ENCODE data around the gene MAP4.
"Not testable (repeated sequence)": the region's sequence is repeated elsewhere in the genome, so short reads cannot be mapped to it uniquely, and the experiment has no call there.

MAP4 gene

DNA sequence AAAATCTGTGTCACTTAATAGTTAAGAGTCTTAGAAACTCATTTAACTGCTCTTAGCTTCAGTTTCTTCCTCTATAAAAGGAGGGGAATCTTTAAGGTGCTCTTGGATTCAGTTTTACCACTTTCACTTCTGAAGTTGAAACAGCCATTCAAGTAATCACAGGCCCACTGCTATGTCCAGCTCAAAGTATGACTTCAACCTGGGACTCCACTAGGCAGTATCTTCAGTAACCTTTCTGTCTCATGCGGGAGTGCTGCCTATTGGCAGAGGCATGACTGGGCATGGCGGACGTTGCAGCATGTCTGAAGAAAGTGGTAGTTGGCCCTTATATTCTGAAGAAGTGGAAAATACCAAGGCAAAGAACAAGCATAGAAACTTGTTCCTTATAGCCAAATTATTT lies 121.0 kb downstream of the MAP4 start:
- no peak for DNase-seq (ENCODE audit: low read depth, low spot score)

DNA sequence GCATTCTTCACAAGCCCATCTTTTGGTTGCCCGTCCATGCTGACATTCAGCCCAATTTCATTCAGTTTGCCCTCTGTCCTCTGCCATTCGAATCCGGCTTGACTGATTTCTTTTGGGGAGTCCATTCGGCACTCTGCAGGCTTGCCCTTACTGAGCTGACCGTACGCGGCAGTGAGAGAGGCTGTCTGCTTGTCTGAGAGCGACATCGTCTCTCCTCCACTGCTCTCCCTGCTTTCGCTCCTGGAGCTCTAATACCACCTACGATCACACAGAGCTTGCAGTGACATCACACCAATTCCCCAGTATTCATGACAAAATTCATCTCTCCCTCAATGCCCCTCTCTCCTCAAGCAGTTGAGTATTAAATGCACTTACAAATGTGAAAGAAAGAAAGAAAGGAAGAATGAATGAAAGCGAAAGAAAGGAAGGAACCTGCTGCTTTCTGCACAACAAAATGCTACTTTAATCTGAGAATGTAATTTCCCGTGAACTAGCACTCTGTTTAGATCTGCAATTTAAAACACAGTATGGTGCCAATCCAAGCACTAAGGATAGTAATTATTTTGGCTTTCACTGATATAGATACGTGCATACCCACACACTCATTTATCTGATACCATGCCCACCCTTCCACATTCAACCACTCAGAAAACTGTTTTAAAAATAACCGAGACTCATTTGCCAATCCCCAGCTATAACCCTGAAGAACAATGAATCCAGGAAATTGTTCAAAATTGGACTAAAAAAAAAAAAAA lies 123.8 kb downstream of the MAP4 start:
- DNase-seq (ENCODE audit: low read depth, low spot score) = no peak

DNA sequence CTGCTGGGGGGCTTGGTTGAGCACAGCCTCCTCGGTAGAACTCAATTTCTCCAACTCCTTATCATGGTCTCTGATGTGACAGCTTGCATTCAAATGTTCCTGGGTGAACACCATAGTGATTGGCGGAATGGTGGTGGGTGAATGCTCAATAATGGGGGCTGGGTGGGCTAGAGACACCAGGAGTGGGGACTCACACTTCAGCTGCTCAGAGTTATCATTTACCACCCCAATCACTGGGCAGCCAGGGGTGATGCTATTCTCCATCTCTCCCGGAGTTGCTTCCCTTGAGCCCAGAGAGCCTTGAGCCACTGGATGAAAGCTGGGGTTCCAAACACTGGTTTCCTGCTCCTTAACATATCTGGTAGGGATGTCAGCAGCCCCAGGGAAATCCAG lies 124.6 kb downstream of the MAP4 start:
- no peak for DNase-seq (ENCODE audit: low read depth, low spot score)

DNA sequence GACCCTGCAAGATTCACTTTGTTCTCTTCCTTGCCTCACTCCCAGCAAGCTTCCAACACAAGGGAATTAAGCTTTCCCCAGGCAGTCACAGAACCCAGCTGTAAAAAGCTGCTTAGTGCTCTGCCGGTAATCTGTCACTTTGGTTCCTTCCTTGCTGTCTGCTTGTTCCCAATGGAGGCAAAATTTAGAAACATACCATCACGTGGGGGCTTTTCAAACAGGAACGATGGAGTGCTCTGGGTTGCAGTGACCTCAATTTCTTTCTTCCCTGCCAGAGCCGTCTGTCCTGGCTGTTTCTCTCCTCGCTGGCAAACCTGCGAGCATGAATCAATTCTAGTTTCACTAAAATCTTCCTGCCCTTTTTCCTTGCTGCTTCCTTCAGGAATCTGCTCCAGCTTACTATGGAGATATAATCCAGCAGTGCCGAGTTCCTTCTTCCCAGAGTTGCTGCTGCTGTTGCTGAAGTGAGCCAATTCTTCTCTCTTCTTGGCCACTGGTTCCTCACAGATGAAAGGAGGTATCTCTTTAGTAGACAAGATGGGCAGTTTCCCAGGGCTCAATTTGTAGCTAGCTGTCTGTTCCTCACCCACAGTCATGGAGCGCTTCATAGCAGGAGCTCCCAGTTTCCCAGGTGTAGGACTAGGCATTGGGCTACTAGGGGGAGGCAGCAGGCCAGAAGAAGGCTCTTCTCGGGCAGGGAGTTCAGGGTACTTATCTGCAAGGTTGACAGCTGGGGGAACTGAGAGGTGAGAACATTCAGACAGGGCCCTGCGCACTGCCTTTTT lies 125.2 kb downstream of the MAP4 start:
- DNase-seq (ENCODE audit: low read depth, low spot score) = no peak

DNA sequence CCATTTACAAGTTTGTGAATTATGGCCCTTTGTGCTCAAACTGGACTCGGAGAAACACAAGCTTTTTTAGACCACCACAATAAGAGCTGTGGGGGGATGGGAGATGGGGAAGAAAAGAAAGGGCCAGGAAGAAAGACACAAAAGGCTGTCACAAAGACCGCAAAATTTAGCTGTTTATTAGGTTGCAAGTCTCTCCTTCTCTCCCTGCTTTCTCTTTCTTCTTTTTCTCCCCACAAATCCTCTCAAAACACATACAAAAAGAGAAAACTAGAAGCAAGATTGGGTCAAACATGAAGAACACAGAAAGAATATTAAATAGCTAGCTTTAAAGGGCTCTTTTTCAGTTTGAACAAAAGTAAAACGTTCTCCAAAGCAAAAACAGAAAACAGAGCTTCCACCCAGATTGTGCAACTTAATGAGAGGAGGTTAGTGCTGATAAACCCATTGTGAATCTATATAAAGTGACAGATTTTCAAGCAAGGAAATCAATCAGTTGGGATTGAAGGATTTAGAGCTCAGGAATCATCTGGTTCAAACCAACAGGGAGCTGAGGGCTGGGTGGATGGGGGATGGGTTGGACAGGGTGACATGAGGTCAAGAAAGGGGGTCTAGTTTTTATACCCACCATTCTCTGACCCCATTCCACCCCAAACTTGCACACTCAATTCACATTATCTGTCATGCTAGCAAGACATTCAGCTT lies 125.9 kb downstream of the MAP4 start:
- DNase-seq (ENCODE audit: low read depth, low spot score) = no peak

DNA sequence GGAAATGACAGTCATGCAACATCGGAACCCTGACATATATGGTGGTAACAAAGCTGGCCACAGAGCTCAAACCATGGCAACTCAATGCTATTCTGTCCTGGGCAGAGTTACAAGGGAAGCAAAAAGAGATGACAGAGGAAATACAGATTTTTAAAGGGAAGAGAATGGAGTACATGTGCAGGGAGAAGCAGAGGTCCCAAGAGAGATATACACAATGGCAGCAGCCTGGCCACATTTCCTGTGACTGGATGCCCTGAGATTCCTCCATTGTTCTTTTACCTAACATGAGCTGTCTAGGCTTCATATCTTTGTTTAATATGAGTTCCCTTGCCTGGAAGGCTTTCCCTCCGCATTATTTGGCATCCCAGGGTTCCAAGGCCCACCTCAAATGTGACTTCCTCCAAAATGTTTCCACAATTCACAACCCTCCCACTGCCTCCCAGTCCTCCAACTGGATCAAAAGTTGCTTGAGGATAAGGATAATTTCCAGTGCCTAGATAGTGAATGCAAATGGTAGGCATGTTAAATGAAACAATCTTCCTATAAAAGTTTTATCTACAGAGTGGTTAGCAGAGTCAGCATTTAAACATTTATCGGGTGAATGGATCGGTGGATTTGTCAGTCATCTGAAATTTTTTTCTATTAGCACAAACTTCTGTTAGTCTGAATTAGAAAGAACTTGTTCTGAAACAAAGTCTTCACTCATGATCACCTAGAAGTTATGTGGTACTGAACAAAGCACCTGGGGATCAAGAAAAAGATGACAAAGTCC lies 127.0 kb downstream of the MAP4 start:
- DNase-seq (ENCODE audit: low read depth, low spot score) = no peak

DNA sequence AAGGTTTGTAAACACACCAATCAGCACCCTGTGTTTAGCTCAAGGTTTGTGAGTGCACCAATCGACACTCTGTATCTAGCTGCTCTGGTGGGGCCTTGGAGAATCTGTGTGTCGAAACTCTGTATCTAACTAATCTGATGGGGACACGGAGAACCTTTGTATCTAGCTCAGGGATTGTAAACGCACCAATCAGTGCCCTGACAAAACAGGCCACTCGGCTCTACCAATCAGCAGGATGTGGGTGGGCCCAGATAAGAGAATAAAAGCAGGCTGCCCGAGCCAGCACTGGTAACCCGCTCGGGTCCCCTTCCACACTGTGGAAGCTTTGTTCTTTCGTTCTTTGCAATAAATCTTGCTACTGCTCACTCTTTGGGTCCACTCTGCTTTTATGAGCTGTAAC lies 128.2 kb downstream of the MAP4 start:
- not testable (repeated sequence) for DNase-seq (ENCODE audit: low read depth, low spot score)

DNA sequence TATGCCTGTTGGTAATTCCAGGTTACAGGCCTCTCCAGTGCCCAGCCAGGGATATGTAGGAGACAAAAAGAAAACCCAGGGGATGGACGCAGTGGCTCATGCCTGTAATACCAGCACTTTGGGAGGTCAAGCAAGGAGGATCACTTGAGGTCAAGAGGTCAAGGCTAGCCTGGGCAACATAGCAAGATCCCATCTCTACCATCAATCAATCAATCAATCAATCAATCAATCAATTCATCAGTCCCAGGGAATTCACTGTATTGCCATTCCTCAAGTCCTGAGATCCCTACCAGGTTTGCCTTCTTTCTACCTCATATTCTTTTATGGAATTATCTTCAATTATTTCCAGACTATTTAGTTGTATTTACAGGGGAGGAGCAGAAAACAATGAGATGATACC lies 131.0 kb downstream of the MAP4 start:
- no peak for DNase-seq (ENCODE audit: low read depth, low spot score)

DNA sequence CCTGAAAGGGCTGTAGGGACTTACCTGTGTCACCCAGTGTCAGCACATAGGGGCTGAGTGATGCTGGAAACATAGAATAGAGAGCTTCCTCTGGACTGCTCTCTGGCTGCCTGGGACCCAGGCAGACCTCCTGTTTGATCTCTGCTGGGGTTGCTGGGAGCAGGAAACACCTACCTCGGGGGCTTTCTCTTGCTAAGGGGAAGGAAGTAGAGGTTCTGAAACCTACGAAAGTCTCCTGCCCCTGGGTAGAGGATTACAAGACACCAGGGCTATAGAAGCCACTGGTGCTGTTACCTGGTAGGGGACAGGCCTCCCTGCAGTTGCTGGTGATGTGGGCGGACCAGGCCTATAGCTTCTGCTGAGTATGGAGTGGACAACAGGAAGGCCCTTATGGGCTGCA lies 131.6 kb downstream of the MAP4 start:
- DNase-seq (ENCODE audit: low read depth, low spot score) = no peak

DNA sequence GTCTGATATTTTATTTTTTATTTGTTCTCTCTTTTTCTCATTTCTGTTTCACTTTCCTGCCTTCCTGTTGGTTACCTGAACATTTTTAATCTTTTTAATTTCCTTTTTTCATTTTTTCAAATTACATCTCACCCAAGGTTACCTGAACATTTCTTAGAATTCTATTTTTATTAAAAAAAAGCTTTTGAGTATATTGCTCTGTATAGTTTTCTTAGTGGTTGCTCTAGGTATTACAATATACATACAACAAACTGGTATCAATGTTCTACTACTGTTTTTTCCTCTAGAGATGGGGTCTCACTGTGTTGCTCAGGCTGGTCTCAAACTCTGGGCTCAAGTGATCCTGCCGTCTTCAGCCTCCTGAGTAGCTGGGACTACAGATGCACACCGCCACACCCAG lies 133.9 kb downstream of the MAP4 start:
- no peak for DNase-seq (ENCODE audit: low read depth, low spot score)

DNA sequence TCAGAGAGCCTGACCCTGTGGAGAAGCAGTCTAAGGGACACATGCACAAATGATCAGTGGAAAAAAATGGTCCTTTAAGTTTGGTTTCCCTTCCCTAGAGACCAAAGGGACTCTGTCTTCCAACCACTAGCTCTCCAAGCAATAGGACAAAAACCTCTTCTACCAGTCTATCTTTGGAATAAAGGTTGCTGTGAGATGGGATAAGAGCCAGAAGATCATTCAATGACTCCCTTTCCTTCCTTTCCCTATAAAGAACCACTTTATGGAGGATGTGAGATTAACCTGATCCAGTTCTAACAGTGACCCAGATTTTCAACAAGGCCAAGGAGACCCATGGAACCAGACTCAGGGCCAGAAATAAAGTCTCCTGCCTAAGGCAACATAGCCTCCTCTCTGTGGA lies 138.5 kb downstream of the MAP4 start:
- DNase-seq (ENCODE audit: low read depth, low spot score) = no peak

DNA sequence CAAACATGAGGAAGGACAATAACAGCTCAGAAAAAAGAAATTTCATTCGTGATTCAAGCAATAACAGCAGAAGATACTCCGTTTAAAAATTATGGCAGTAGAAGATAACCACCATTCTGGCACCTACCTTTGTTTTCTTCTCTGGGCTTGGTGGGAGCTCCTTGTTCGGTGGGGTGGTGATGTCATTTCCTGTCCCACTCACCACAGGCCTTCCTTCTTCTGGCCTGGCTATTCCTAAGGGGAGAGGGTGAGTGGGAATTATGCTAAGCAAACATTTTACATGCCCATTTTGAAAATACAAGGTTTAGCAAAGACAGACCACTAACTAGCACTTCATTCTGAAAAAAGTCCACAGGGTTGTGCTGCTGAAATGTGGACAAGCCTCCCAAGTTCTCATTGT lies 138.9 kb downstream of the MAP4 start:
- DNase-seq (ENCODE audit: low read depth, low spot score) = no peak

DNA sequence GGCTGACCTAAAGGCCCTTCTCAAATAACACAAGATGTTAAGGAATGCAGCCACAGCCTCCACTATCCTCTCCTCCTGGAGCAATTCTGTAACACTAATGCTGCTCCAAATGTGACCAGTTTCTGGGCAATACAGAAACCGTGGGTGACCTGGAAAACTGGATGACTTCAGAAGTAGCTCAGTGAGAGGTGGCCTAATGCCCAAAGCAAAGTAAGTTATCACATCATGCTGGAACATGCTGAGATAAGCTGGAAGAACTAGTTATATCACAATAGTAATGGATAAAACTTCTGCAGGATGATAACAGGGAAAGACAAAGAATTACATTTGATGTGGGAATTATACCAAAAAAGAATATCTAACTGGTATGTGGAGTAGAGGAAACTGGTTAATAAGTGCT lies 141.3 kb downstream of the MAP4 start:
- DNase-seq (ENCODE audit: low read depth, low spot score) = no peak

DNA sequence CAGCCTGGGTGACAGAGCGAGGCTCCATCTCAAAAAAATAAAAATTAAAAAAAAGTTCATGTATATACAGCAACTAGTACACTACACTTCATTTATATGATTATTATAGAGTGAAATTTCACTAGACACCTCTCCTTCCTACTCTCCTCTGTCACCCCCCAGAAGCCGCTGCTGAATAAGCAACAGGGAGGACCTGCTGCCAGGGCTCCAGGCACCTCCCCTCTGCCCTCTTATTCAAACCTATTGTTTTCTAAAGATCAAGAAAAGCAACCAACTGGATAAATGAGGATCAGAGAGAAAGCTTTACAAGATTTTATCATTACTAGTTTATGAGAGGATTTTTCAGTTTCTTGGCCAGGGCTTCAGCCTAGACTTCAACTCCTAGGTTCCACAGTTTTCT lies 141.8 kb downstream of the MAP4 start:
- DNase-seq (ENCODE audit: low read depth, low spot score) = no peak

DNA sequence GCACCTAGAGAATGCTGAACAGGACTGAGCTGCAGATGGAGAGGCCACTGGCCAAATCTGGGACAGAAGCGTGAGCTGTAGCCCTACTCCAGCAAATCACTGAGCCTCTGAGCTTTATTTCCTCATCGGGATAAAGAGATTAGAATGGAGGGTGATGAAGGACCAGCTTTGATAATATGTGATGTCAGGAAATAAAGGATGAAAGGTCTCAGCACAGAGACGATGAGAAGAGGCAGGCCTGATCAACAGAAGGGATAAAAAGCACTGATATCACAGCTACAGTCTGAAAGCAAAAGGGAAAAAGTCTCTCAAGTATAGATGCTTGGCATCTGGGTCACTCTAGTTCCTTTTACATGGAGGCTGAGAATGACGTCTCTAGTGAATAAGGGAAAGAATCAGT lies 143.3 kb downstream of the MAP4 start:
- DNase-seq (ENCODE audit: low read depth, low spot score) = no peak

DNA sequence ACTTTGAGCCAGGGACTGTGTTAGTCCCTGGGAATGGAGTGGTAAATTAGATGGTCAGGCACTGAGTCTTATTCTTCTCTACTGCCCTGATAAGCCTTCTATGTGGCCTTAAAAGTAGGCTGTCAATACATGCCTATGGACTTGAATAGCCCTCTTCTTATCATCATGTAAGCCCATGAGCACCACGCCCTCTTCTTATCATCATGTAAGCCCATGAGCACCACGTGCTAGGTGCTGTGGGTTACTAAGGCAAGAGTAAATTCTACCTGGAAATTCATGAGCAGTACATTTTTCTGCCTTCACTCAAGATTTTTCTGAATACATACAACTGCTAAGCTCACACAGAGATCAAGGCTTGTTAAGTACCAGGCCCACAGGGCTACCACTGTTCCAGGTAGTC lies 144.8 kb downstream of the MAP4 start:
- DNase-seq (ENCODE audit: low read depth, low spot score) = no peak

DNA sequence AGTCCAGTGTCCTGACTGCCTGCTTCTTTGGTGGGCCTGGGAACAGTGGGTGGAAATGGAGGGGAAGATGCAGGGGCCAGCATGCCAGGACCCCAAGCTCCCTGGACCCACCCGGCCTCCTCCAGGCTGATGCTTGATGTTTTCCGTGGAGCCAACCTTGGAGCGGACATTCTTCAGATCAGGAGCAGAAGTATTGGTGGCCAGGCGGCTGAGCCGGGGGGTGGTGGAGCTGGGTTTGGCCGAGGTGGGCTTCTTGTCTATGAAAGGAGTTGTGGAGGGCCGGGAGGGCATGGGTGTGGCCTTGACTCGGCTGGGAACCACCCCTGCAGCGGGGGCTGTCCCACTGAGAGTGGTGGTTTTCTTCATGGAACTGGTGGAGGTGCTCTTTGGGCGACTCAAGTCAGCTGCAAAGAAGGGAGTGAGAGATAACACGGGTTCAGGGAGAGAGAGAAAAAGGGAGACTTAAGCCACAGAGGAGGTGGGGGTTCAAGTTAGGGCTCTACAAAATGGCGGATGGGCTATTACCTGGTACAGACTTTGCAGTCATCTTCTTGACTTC lies 145.4 kb downstream of the MAP4 start:
- no peak for DNase-seq (ENCODE audit: low read depth, low spot score)

DNA sequence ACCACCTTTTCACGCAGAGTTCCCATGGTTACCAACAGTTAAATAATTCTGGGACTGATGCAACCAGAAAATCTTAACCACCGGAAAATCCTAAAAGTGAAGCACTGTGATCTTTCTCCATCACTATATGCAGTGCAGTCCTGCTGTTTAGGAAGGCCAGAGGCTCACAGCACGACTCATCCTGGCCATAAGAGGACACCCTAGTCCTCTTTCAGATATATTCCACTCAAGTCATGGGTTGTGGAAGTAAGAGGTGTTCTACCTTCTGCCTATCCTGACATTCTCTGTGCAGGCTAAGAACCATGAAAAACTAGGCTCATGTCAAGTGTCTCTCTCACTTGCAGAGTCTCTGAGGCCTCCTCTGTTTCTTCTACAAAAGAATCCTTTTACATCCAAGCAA lies 146.1 kb downstream of the MAP4 start:
- no peak for DNase-seq (ENCODE audit: low read depth, low spot score)

DNA sequence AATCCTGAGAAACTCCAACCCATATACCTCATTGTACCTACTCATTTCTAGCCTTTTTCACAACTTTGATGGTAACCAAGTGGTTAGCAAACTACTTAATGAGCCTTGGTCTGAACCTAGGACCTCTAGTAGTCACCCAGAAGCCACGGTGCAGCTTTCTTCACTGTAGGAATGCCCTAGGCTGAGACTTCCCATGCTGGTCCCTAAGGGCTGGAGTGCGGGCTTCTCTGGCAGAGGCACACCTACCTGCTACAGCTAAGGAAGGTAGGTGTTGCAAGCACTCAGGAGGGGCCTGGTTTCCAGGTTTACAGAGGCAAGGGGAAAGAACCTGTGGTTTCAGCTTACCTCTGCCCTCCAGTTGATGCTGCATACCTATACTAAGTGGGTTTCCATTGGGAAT lies 147.9 kb downstream of the MAP4 start:
- DNase-seq (ENCODE audit: low read depth, low spot score) = no peak

DNA sequence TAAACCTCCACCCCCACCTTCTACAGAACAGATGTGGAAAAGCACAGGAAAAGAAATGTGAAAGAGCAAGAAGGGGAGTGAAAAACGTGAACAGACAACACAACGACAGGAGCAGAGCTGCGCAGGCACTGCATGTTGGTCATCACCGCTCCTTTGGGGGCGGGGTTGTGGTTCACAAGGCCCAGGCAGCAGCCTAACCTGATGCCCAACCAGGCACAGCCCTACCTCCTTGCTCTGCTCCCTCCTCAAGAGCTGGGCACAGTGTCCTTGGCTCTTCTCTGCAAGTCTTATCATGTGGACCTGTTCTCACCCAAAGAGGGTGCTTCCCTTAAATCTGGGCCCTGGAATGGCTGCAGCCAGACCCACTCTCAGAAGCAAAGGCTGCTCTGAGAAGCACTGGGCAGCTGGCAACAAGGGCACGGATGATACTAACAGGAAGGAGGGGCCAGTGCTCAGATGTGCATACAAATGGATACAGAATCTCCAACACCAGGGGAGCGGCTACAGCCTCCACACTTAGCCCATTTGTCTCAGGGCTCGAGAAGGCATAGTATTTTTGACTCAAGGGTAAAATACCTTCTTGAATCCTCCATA lies 148.7 kb downstream of the MAP4 start:
- no peak for DNase-seq (ENCODE audit: low read depth, low spot score)

DNA sequence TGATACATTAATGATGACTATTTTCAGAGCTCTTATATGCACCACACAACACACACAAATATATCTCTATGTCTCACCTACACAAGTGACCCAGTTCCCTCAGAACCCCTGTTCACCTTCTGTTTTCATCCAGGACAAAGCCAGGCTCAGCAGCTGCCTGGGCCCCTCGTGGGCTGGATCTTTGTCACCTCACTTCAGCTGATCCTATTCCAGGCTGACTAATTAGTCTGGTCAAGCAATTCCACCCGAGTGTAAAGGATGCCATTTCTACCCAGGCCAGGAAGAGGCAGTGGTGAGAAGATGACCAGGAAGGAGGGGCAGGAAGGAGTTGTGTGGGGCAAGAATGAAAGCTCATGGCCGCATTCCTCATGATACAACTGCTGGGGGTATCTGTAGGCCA lies 151.0 kb downstream of the MAP4 start:
- no peak for DNase-seq (ENCODE audit: low read depth, low spot score)
